ENCODE measurements around the gene ADGRG2.
"Not testable (repeated sequence)": the region's sequence is repeated elsewhere in the genome, so short reads cannot be mapped to it uniquely, and the experiment has no call there.

ADGRG2 gene

GRCh38 chrX:19003756-19004155 lies 118.5 kb downstream of the ADGRG2 start:
- DNase-seq, result no peak

- DNase-seq, result no peak
Measured at GRCh38 chrX:18998653-18999052, 123.6 kb downstream of the ADGRG2 start.

DNA sequence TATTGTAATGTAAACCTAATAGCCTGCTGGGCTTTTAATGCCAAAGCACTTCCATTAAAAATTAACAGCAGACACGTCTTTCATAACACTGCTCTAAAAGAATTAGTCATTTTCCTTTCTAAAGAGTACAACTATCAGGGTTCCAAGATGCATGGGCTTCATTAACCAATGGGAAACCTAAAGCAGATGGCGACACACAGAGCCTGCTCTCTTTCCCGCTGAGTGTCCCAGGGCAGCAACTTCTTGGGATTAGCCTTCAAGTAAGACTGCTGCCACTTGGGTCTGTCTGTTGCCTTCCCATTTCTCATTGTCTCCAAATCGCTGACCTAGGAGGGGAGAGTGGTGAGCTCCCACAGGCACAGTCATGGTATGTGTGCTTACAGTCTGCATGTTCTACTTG lies 124.4 kb downstream of the ADGRG2 start:
- DNase-seq, result no peak

- DNase-seq, result no peak
Measured at GRCh38 chrX:18996536-18996935, 125.7 kb downstream of the ADGRG2 start.

DNA sequence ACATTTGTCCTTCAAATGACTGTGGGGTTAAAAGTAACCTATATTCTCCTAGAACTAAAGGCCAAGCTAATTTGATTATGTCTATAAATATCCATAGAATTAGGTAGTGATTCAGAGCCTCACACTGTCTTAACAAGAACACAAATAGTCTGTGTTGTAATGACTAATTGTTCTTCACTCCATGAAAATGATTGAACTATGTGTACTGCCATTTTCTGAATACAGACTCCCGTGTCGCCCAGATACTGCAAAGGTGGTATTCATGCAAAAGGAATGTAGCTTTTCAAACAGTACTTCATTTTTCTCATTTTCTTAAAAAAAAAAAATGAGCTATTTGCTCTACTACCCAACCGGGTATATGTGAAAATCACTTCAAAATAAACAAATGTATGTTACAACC lies 127.0 kb downstream of the ADGRG2 start:
- DNase-seq, result no peak

DNA sequence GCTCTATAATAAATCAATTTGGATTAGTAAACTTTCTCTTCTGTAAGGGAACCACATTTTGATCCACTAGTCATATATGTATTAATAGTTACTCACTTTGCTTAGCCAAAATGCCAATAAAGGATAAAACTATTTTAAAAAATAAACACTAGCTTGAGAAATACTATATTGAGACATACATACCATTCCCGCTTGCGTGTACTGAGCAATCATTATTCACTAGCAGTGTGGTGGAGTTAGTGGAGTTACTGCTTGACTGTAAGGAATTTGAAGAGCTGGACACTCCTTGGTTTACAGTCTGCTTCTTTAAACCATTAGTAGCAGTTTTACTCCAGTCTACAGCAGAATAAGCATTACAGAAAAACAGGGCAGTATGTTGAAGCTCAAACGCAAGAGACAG lies 127.6 kb downstream of the ADGRG2 start:
- no peak for DNase-seq

DNA sequence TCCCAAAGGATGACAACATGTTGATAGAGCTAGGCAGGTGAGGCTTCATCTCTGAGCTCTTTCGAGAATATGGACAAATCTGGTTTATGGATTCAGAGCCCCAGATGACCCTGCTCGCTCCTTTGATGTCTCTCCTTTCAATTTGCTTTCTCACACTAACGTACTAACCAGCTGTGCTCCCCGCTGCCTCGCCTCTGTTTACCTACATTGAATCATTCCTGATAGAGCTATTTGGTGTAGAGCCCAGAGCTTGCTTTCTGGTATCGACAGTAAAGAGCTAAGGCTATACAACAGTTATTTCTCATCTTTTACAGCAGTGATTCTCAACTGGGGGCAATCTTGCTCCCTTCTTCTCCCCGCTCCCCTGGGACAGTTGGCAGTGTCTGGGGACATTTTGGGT lies 129.4 kb downstream of the ADGRG2 start:
- DNase-seq, result no peak

DNA sequence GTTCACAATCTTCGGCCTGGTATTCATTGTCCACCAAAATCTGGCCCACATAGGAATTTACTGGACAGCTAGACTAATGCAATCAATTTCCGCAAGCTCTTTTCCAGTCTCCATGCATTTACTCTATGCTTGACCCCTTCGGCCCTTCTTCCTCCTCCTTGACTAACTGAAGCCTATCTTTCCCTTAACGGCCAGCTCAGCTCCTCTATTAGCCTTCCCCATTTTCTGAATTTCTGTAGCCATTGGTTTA lies 137.2 kb downstream of the ADGRG2 start:
- DNase-seq, result peak; percentile 7 to 19 (median 14)

GRCh38 chrX:18984381-18985185 lies 137.7 kb downstream of the ADGRG2 start:
- DNase-seq, result peak; percentile 76 to 90 (median 79)

- peak in 2 of 3 donors; percentile 61 to 81 for DNase-seq
Measured at GRCh38 chrX:18983666-18984380, 138.4 kb downstream of the ADGRG2 start, which contains the start of gene PHKA2. Gene PHKA2 (minus strand): TSS chrX:18984114. CDS start chrX:18983932, 182 bp downstream.

DNA sequence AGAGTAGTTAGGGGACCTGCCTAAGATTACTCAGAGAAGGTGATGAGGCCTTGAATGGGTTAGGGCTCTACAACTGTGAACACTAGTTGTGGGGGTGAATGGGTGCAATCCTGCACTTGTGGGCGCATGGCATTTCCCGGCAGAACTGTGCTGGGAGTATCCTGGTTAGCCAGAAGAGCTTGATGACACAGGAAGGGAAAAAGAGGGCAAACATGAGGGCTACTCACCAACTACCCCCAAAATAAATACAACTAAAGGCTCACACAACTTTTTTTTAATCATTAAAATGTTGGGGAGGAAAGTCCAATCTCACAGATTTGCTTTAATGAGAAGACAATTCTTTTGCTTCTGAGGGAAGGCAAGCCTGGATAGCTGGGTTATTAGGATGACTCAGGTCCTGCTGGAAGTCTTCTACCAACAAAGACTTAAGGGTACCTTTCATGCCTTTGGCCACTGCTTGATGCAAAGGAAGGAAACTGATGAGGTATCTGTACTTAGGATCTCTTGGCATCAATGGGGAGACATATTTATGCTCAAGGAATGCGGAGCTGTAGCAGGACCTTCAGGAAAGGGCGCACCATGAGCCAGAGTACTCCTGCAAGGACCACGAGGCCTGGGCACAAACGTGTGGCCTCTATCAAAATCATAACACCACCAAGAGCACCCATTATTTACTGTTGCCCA lies 141.0 kb downstream of the ADGRG2 start:
- DNase-seq, result no peak

GRCh38 chrX:18980262-18980661 lies 142.0 kb downstream of the ADGRG2 start:
- not testable (repeated sequence) for DNase-seq

DNA sequence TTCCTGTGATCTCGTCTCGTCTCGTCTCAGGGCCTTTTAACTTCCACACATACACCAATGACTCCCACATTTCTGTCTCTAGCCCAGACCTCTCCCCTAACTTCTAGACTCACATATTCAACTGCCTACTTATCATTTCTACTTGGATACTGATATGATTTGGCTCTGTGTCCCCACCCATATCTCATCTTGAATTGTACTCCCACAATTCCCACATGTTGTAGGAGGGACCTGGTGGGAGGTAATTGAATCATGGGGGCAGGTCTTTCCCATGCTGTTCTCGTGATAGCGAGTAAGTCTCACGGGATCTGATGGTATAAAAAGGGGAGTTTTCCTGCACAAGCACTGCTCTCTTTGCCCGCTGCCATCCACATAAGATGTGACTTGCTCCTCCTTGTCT lies 147.3 kb downstream of the ADGRG2 start:
- DNase-seq, result no peak

- DNase-seq, result no peak
Measured at GRCh38 chrX:18973527-18974192, 148.6 kb downstream of the ADGRG2 start.

DNA sequence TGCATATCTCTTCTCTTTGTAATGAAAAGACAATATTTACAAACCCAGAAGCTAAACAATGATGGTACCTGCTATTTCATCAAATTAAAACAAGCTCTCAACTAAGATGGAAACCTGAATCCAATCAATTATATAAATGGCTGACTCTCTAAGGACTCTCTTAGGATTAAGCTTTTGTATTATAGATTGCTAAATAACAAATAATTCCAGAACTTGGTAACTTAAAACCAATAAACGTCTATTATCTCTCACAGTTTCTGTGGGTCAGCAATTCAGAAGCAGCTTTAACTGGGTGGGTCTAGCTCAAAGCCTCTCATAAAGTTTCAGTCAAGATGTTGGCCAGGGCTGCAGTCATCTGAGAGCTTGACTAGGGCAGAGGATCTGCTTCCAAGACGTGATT lies 150.8 kb downstream of the ADGRG2 start:
- no peak for DNase-seq

GRCh38 chrX:18970465-18970864 lies 151.8 kb downstream of the ADGRG2 start:
- no peak for DNase-seq

DNA sequence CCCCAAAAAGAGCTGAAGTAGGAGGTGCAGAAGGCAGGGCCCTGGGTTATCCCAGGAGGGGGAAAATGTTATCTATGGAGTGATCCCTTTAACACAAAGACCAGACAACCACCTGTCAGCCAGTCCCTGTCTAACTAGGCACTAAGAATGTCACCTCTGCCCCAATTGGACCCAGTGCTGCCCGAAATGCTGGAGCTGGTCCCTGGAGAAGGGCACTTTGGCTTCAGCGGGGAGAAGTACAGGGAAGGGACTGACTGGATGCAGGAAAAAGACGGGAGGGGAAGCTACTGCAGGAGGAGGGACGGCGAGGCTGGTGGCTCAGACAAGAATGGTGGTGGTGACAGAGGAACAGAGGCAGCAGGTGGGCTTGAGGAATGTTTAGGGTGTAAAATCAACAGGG lies 155.6 kb downstream of the ADGRG2 start:
- no peak for DNase-seq

DNA sequence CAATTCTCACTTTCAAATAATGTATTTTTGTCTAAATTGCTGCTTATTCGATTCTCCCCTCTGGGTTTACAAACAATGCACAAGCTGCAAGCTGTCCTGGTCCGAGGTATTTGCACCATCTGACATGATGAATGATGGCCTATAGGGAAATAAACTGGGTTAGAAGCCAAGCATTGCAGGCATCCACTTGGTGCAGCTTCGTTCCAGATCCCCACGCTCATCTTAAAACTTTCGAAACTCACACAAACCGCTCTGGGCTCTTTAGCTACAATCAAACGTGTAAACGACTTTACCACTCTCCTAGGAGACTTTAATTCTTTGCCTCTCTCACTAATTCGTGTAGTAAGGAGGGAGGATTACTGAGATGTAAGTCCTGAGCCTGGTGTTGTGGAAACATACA lies 157.4 kb downstream of the ADGRG2 start:
- DNase-seq, result no peak

- DNase-seq, result no peak
Measured at GRCh38 chrX:18964026-18964425, 158.2 kb downstream of the ADGRG2 start.

- no peak for DNase-seq
Measured at GRCh38 chrX:18962329-18962728, 159.9 kb downstream of the ADGRG2 start.

- DNase-seq, result peak; percentile 53 to 68 (median 65)
Measured at GRCh38 chrX:18961686-18962085, 160.6 kb downstream of the ADGRG2 start.

DNA sequence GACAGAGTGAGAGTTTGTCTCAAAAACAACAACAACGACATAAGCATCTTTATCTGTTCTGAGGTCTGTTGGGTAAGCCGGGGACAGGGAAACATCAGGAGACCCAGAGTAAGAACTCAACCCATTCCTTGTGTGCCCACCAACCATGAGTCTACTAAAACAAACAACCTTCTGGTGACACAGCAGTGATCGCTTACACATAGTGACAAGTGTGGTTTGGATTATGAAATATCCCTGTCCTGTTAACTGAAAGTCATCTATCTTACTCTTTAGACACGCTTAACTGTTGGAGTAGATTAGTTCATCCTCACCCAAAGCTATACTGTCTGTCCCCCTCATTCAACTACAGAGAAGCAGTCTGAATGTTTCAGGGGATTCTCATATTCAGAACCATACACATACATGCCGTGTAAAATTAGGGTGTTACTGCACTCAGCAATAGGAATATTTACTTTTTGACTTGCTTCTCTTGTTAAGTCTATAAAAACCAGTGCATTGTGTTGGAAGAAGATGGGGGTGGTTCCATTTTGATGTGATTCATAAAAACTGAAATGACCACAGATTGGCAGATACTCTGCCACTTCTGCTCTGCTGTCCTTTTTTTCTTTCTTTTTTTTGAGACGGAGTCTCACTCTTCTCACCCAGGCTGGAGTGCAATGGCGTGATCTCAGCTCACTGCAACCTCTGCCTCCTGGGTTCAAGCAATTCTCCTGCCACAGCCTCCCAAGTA lies 165.8 kb downstream of the ADGRG2 start:
- peak; percentile 21 to 56 (median 38) for DNase-seq

- no peak for DNase-seq
Measured at GRCh38 chrX:18955676-18956075, 166.6 kb downstream of the ADGRG2 start.
